Panc1 (cell line): Measurements from ENCODE around the gene RAP1GDS1. TPM values are rescaled to one million over a fixed set of nuclear protein-coding genes. Genes with fewer than 3 reads are reported as not detected.

Experiments
- ATAC-seq: fragments of 200-7000 bp; cut with Tn5 transposase; 2 replicates; pipeline ENCODE4 v1.9.1; 2020; ENCODE audit warnings: mild to moderate bottlenecking, moderate library complexity
- BruUV-seq: library from RNA; stranded (reverse); fragments of 400-500 nt; replicated peaks from 2 replicates; lab custom pipeline; 2021; lab: Mats Ljungman, UMichigan
- CTCF ChIA-PET: fragments of 300-600 bp; sonication (Branson Sonifier 250); formaldehyde crosslinking; loops from one replicate; lab custom pipeline; 2022; ENCODE audit warnings: antibody characterized with exemption; lab: Charles Lee
- POLR2A ChIA-PET: fragments of 300-600 bp; sonication (Branson Sonifier 250); formaldehyde crosslinking; loops from one replicate; lab custom pipeline; 2022; ENCODE audit warnings: antibody characterized with exemption; lab: Charles Lee
- DNase-seq: peaks from one replicate; pipeline ENCODE4 v3.0.0-alpha.2; 2010; ENCODE audit warnings: low read depth, low spot score
- H3K27ac ChIP-seq: 2 replicates; pipeline ENCODE4 v1.5.1; 2011; ENCODE audit warnings: mild to moderate bottlenecking, low read length, inconsistent platforms
- H3K27me3 ChIP-seq: fragments of 200-500 bp; sonication (Bioruptor generic); 2 replicates; pipeline ENCODE4 v1.6.0; 2014; ENCODE audit warnings: low read length, inconsistent platforms; ENCODE audit not compliant: control insufficient read depth, insufficient read depth
- H3K36me3 ChIP-seq: fragments of 200-500 bp; sonication (Bioruptor generic); 2 replicates; pipeline ENCODE4 v1.5.1; 2014; ENCODE audit warnings: inconsistent platforms, mild to moderate bottlenecking, low read length, moderate library complexity; ENCODE audit not compliant: control insufficient read depth, insufficient read depth
- H3K4me1 ChIP-seq: 2 replicates; pipeline ENCODE4 v1.5.1; 2011; ENCODE audit warnings: inconsistent platforms, mild to moderate bottlenecking, low read length, moderate library complexity; ENCODE audit not compliant: control insufficient read depth, insufficient read depth
- H3K4me3 ChIP-seq, 2 experiments: 2 replicates each; pipeline ENCODE4 v1.5.1; 2011 to 2012; ENCODE audit warnings: low read depth in 2 of 2, low read length in 2 of 2, mild to moderate bottlenecking in 2 of 2, inconsistent platforms in 1 of 2, moderate library complexity in 1 of 2
- H3K9me3 ChIP-seq: fragments of 200-500 bp; sonication (Bioruptor generic); 2 replicates; pipeline ENCODE4 v1.5.1; 2014; ENCODE audit warnings: low read depth, mild to moderate bottlenecking, inconsistent platforms, low read length, moderate library complexity; ENCODE audit not compliant: control insufficient read depth, insufficient read depth
- CTCF ChIP-seq: fragments of 450-650 bp; IDR thresholded peaks from 2 replicates; pipeline ENCODE4 v1.5.1; 2017; ENCODE audit warnings: mild to moderate bottlenecking
- POLR2AphosphoS5 ChIP-seq: IDR thresholded peaks from 2 replicates; pipeline ENCODE4 v1.6.1; 2012; ENCODE audit warnings: mild to moderate bottlenecking, low read depth, low read length, moderate library complexity
- REST ChIP-seq, 2 experiments: IDR thresholded peaks; 2 replicates each; pipeline ENCODE4 v1.6.1; 2011 to 2012; ENCODE audit warnings: low read depth in 2 of 2, control low read depth in 1 of 2, low read length in 1 of 2, mild to moderate bottlenecking in 1 of 2, moderate library complexity in 1 of 2; ENCODE audit not compliant: insufficient read depth in 1 of 2
- SIN3A ChIP-seq: IDR thresholded peaks from 2 replicates; pipeline ENCODE4 v1.6.1; 2012; ENCODE audit warnings: low read depth, mild to moderate bottlenecking, low read length, moderate library complexity, borderline replicate concordance; ENCODE audit not compliant: insufficient read depth
- TCF7L2 ChIP-seq: IDR thresholded peaks from 2 replicates; pipeline ENCODE4 v1.6.1; 2011; ENCODE audit warnings: mild to moderate bottlenecking, low read depth, low read length, inconsistent platforms
- in situ Hi-C: cut with HindIII; loops from 2 replicates; pipeline ENCODE4 v1.10.0; 2016; ENCODE audit warnings: low sequenced_read_pairs, low pct_unique_long_range_greater_than_20kb
- intact Hi-C: fragments of 100-400 bp; cut with micrococcal nuclease; formaldehyde crosslinking; loops from one replicate; pipeline ENCODE4 v1.10.0; 2022; ENCODE audit not compliant: unreplicated experiment
- total RNA-seq: library from RNA; stranded (reverse); gene quantifications from one replicate; pipeline ENCODE4 v1.2.1, GENCODE V29; 2021; ENCODE audit not compliant: unreplicated experiment

RAP1GDS1 gene
- total RNA-seq, 1 experiment from 2014 or later: 39.7 TPM

- TF ChIP-seq CTCF: no peak
- no peak for TF ChIP-seq POLR2AphosphoS5
- no peak for TF ChIP-seq TCF7L2
- TF ChIP-seq SIN3A: no peak
- TF ChIP-seq REST (IDR thresholded peaks at IDR 0.05; ENCODE audit: insufficient read depth in 1 of 2, low read depth in 2 of 2, low read length in 1 of 2): no peak
- CTCF ChIA-PET: interaction anchor here (0.6 kb wide), 1 partner anchor 9 kb away, joined by 3 read pairs; no protein-coding TSS in a partner anchor
- Histone ChIP-seq H3K27me3 (no peaks in the 10 kb centered on the region), H3K36me3 (no peaks in the 10 kb centered on the region), H3K4me3 (no peak overlapping the region), H3K4me1 (no peaks in the 10 kb centered on the region), H3K9me3 (no peaks in the 10 kb centered on the region), H3K27ac (no peak overlapping the region)
- intact Hi-C loops (no loop called here), in situ Hi-C loops (no loop called here)
- no peak for DNase-seq
- POLR2A ChIA-PET: no interaction called here
- no peak for ATAC-seq
- BruUV-seq: no TSS peak
These were observed 22.3 kb downstream of the RAP1GDS1 start for GRCh38 chr4:98283219-98284189.

- in situ Hi-C loops: no loop called here
- H3K27me3 ChIP-seq: no peaks in the 10 kb centered on the region
- no peak overlapping the region for H3K27ac ChIP-seq
- H3K36me3 ChIP-seq: no peaks in the 10 kb centered on the region
- no peaks in the 10 kb centered on the region for H3K9me3 ChIP-seq
- DNase-seq (no peak), ATAC-seq (peak; percentile 68)
- TF ChIP-seq TCF7L2 (no peak), SIN3A (no peak), REST (IDR thresholded peaks at IDR 0.05; ENCODE audit: insufficient read depth in 1 of 2, low read depth in 2 of 2, low read length in 1 of 2) (no peak)
- POLR2A ChIA-PET: no interaction called here
- CTCF ChIA-PET: interaction anchor here (0.7 kb wide), 1 partner anchor 172 kb away, joined by 4 read pairs; no protein-coding TSS in a partner anchor
- no peak overlapping the region for H3K4me3 ChIP-seq
- H3K4me1 ChIP-seq: no peaks in the 10 kb centered on the region
- intact Hi-C loops: no loop called here
- no TSS peak for BruUV-seq
These were observed 23.5 kb downstream of the RAP1GDS1 start for GRCh38 chr4:98284640-98285046.
